Fibroblast of pulmonary artery (primary cell): Measurements from ENCODE around the gene MAGI2.

ENCODE experiments used
- DNase-seq: peaks from one replicate; pipeline ENCODE4 v3.0.0-alpha.2; 2010; ENCODE audit warnings: low read depth
- H3K4me3 ChIP-seq: replicated peaks from 2 replicates; pipeline ENCODE4 v1.5.1; 2011; ENCODE audit warnings: low read depth, mild to moderate bottlenecking, control low read depth, low read length, moderate library complexity
- CTCF ChIP-seq: IDR thresholded peaks from 2 replicates; pipeline ENCODE4 v1.5.1; 2011; ENCODE audit warnings: mild to moderate bottlenecking, control low read depth, low read length, inconsistent platforms; ENCODE audit errors: missing control alignments

Gene MAGI2

DNA sequence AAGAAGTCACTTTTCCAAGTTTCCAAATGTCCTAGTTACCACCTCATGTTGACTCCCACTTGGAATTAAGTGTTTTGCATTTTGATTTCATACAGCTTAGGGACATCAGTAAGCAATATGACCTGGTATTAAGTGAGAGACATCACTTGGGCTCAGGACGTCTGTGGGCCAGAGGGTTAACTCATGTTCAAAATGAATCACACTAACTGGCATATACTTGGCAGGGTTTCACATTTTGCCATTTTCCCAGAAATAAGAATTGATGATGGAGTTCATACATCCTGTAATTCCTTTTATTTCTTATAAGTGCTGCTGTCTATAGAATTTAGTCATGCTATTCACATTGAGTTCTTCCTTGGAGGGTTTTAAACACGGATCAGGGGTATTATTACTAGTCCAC, 1138.3 kb downstream of the MAGI2 start:
- H3K4me3 ChIP-seq = no peak overlapping the region
- no peak for TF ChIP-seq CTCF
- no peak for DNase-seq

- DNase-seq = no peak
- TF ChIP-seq CTCF = no peak
- no peak overlapping the region for H3K4me3 ChIP-seq
Observed at GRCh38 chr7:78311181-78311580, 1142.3 kb downstream of the MAGI2 start.

GRCh38 chr7:78307892-78308291, 1145.6 kb downstream of the MAGI2 start:
- H3K4me3 ChIP-seq = no peak overlapping the region
- no peak for TF ChIP-seq CTCF
- DNase-seq = no peak

GRCh38 chr7:78306634-78307033, 1146.8 kb downstream of the MAGI2 start:
- no peak for DNase-seq
- H3K4me3 ChIP-seq = no peak overlapping the region
- no peak for TF ChIP-seq CTCF

- peak; percentile 18 for DNase-seq
- H3K4me3 ChIP-seq = no peak overlapping the region
- TF ChIP-seq CTCF = no peak
Observed at GRCh38 chr7:78301407-78301806, 1152.1 kb downstream of the MAGI2 start.

DNA sequence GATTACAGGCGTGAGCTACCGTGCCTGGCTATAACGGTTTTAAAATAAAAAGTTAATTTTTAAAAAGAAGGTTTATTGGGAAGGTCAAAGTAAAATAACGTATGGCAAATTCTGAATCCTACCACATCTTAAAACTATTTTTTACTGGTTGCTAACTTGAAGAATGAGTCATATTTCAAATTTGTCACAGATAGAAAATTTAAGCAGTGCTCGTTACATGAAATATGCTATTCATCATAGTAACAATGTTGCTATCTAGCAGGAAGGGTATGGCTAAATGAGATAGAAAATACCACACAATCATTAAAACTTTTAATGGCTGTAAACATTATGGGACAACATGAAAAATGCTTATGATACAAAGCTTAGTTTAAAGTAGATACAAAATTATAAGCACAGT, 1154.4 kb downstream of the MAGI2 start:
- TF ChIP-seq CTCF = no peak

DNA sequence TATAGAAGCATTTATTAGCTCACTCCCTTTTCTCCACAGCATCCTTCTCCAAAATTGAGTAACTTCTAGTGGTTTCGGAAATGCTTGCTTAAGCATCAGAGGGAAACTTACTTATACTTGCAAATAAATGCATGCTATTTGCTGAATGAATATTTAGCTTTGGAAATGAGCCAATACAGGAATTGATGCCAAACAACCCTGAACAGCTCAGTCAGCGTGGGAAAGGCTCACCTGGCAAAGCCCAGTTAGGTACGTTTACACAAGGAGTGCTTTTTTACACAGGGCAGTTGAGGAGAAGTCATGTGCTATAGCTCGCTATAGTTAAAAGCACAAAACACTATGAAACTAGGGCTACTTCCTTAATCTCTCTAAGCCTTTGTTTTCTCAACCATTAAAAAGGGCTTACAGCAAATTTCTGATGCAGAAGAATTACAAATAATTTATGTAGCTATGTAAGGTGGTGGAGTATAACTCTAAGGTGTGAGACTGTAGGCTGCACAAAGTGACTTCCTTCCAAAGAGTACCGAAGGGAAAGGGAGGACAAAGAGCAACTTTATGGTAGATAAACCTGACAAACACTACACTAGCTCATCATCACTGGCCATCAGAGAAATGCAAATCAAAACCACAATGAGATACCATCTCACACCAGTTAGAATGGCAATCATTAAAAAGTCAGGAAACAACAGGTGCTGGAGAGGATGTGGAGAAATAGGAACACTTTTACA, 1156.7 kb downstream of the MAGI2 start:
- H3K4me3 ChIP-seq = no peak overlapping the region
- no peak for DNase-seq
- TF ChIP-seq CTCF = no peak

More for the DNA sequence above, 1154.4 kb downstream of the MAGI2 start:
- no peak overlapping the region for H3K4me3 ChIP-seq
- DNase-seq = no peak
